Cardiac fibroblast (primary cell): ENCODE data around the gene ADPRS.
A peak's percentile ranks its signal among the peaks of the same experiment; 100 is the strongest.

Experiments
- DNase-seq, 2 donors: peaks; one replicate each; pipeline versions ENCODE4 v3.0.0 to v3.0.0-alpha.2; 2010; ENCODE audit warnings: low read depth in 2 of 2
- H3K4me3 ChIP-seq, 2 donors: replicated peaks in 1 of 2; 1 replicate in 1 of 2; 2 replicates in 1 of 2; pipeline ENCODE4 v1.5.1; 2011; ENCODE audit warnings: low read depth in 2 of 2, low read length in 2 of 2, mild to moderate bottlenecking in 2 of 2, moderate library complexity in 1 of 2
- TF ChIP-seq, protein P1 (sequence below): IDR thresholded peaks from one replicate; pipeline ENCODE4 v1.5.1; 2011; ENCODE audit warnings: low read depth, mild to moderate bottlenecking, low read length, inconsistent platforms

ADPRS gene

DNA sequence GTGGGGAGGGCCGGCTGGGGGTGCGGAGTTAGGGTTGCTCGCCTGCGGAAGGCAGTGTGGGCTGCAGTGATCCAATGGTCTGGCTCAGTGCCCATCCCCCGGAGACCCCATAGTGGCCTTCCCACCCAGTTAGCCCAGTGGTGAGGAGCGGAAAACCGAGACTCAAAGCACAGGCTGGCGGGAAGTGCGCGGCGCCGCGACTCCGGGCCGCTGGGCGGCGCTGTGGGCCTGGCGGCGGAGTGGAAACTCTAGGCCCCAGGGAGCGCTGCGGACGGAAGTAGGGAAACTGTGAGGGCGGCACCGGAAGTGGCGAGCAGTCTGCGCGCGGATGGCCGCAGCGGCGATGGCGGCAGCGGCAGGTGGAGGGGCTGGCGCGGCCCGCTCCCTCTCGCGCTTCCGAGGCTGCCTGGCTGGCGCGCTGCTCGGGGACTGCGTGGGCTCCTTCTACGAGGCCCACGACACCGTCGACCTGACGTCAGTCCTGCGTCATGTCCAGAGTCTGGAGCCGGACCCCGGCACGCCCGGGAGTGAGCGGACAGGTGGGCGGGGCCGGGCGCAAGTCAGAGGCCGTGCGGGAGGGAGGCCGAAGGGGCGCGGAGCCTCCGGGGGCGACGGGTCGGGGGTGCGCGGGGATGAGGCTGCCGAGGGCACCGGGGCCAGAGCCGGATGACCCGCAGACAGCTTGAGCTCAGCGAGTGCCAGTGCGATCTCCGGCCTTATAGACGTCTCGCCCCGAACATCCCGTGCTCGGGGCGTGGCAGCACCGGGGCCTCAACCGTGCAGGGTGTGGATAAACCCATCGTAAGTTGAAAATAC lies at the start of gene ADPRS:
ADPRS (plus strand) TSS at position 316 of the 816 bp plus-strand sequence; CDS start at position 329, 13 bp downstream.
- TF ChIP-seq, protein P1, sequence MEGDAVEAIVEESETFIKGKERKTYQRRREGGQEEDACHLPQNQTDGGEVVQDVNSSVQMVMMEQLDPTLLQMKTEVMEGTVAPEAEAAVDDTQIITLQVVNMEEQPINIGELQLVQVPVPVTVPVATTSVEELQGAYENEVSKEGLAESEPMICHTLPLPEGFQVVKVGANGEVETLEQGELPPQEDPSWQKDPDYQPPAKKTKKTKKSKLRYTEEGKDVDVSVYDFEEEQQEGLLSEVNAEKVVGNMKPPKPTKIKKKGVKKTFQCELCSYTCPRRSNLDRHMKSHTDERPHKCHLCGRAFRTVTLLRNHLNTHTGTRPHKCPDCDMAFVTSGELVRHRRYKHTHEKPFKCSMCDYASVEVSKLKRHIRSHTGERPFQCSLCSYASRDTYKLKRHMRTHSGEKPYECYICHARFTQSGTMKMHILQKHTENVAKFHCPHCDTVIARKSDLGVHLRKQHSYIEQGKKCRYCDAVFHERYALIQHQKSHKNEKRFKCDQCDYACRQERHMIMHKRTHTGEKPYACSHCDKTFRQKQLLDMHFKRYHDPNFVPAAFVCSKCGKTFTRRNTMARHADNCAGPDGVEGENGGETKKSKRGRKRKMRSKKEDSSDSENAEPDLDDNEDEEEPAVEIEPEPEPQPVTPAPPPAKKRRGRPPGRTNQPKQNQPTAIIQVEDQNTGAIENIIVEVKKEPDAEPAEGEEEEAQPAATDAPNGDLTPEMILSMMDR, result peak; percentile 66
- peak within 1 kb of the TSS; percentile 88 to 97 for H3K4me3 ChIP-seq
- peak; percentile 90 to 93 for DNase-seq

DNA sequence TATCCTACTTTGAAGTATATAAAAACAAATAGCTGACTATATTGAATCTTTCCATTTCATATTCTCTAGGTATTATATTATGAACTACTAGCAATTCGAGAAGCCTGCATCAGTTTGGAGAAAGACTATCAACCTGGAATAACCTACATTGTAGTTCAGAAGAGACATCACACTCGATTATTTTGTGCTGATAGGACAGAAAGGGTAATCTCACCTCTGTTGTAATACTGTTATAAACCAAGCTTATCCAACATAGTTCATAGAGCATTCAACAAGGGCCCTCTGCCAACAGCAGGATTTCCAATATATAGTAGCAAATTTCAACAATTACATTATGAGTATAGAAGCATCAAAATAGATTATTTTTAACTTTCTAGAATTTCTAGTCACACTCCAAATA lies 48.5 kb upstream of the ADPRS start:
- TF ChIP-seq, protein P1, result no peak
- no peak for DNase-seq
- H3K4me3 ChIP-seq, result no peak overlapping the region

- no peak overlapping the region for H3K4me3 ChIP-seq
- no peak for DNase-seq
- TF ChIP-seq, protein P1, result no peak
Observed at GRCh38 chr1:36051821-36052220, 36.9 kb upstream of the ADPRS start.

DNA sequence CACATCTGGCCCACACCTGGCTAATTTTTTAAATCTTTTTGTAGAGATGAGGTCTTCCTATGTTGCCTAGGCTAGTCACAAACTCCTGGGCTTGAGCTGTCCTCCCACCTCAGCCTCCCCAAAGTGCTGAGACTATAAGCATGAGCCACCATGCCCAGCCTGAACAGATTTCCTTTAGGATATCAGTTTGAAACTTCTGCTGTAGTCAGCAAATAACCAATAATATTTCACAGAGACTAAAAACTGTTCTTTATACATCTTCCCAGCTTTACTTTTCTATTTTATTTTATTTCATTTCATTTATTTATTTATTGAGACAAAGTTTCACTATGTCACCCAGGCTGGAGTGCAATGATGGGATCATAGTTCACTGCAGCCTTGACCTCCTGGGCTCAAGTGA lies 34.7 kb upstream of the ADPRS start:
- no peak for DNase-seq
- TF ChIP-seq, protein P1, result no peak
- no peak overlapping the region for H3K4me3 ChIP-seq

GRCh38 chr1:36055706-36056105 lies 33.0 kb upstream of the ADPRS start:
- TF ChIP-seq, protein P1, result no peak
- no peak overlapping the region for H3K4me3 ChIP-seq
- DNase-seq, result no peak

DNA sequence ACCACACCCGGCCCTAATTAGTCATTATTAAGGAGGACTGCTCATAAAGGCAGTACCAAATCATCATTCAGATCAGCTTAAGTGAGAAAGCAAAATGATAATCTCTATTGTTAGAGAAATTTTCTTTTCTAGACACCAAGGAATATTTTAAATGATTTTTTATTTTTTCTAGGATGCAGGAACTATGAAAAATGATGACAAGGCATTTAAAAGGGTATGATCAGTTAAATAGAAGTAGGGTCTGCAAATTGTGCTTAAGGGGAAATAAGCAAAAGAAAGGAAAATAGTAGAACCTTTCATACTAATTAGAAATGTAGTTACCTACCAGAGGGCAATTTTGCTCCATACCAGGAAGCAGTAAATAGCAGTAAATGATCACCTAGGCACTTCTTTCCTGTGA lies 26.4 kb upstream of the ADPRS start:
- H3K4me3 ChIP-seq, result no peak overlapping the region
- TF ChIP-seq, protein P1, result no peak
- no peak for DNase-seq

GRCh38 chr1:36067871-36068270 lies 20.8 kb upstream of the ADPRS start:
- H3K4me3 ChIP-seq, result no peak overlapping the region
- no peak for DNase-seq
- TF ChIP-seq, protein P1, result no peak
